Hepatocyte (in vitro differentiated cells): ENCODE data around the gene TMEFF1. TPM values are rescaled to one million over a fixed set of nuclear protein-coding genes. Genes with fewer than 3 reads are reported as not detected.

Experiments
- DNase-seq: peaks from one replicate; pipeline ENCODE4 v3.0.0-alpha.2; 2016; ENCODE audit warnings: low spot score
- H2AFZ ChIP-seq: fragments of 200-600 bp; sonication (generic); 2 replicates; pipeline ENCODE4 v1.6.0; 2016; ENCODE audit warnings: antibody characterized with exemption, mild to moderate bottlenecking
- H3K27ac ChIP-seq: fragments of 200-600 bp; sonication (generic); 2 replicates; pipeline ENCODE4 v1.5.1; 2016; ENCODE audit warnings: mild to moderate bottlenecking
- H3K27me3 ChIP-seq: fragments of 200-600 bp; sonication (generic); 2 replicates; pipeline ENCODE4 v1.6.1; 2016
- H3K36me3 ChIP-seq: fragments of 200-600 bp; sonication (generic); replicated peaks from 2 replicates; pipeline ENCODE4 v1.5.1; 2016; ENCODE audit warnings: low read depth; ENCODE audit not compliant: insufficient read depth
- H3K4me1 ChIP-seq: fragments of 200-600 bp; sonication (generic); 2 replicates; pipeline ENCODE4 v1.5.1; 2016; ENCODE audit warnings: mild to moderate bottlenecking, moderate library complexity; ENCODE audit not compliant: insufficient read depth
- H3K4me2 ChIP-seq: fragments of 200-600 bp; sonication (generic); 2 replicates; pipeline ENCODE4 v1.6.0; 2016
- H3K4me3 ChIP-seq: fragments of 200-600 bp; sonication (generic); 2 replicates; pipeline ENCODE4 v1.5.1; 2016; ENCODE audit warnings: mild to moderate bottlenecking
- H3K79me2 ChIP-seq: fragments of 200-600 bp; sonication (generic); 2 replicates; pipeline ENCODE4 v1.6.0; 2017; ENCODE audit warnings: mild to moderate bottlenecking
- H3K9me2 ChIP-seq: fragments of 200-600 bp; sonication (generic); replicated peaks from 2 replicates; pipeline ENCODE4 v1.6.0; 2017; ENCODE audit warnings: mild to moderate bottlenecking; ENCODE audit not compliant: insufficient read depth
- H3K9me3 ChIP-seq: fragments of 200-600 bp; sonication (generic); 2 replicates; pipeline ENCODE4 v1.5.1; 2016; ENCODE audit warnings: low read depth, mild to moderate bottlenecking
- H4K20me1 ChIP-seq: fragments of 200-600 bp; sonication (generic); 2 replicates; pipeline ENCODE4 v1.6.0; 2016; ENCODE audit warnings: mild to moderate bottlenecking; ENCODE audit not compliant: insufficient read depth, poor library complexity, severe bottlenecking
- CTCF ChIP-seq: fragments of 200-600 bp; sonication (generic); IDR thresholded peaks from 2 replicates; pipeline ENCODE4 v1.5.1; 2016; ENCODE audit warnings: antibody characterized with exemption, mild to moderate bottlenecking; ENCODE audit not compliant: poor library complexity
- EZH2 ChIP-seq: fragments of 200-600 bp; sonication (generic); IDR thresholded peaks from 2 replicates; pipeline ENCODE4 v1.6.1; 2016; ENCODE audit warnings: antibody characterized with exemption, mild to moderate bottlenecking, borderline replicate concordance
- EZH2phosphoT487 ChIP-seq: fragments of 200-600 bp; sonication (generic); IDR thresholded peaks from one replicate; pipeline ENCODE4 v1.6.1; 2018; ENCODE audit warnings: antibody characterized with exemption, mild to moderate bottlenecking, low read depth, moderate library complexity; ENCODE audit not compliant: unreplicated experiment, severe bottlenecking
- WGBS: methylation state at CpG from one replicate; pipeline ENCODE4 v1.1.6; 2016; ENCODE audit warnings: low lambda C conversion rate; ENCODE audit errors: missing lambda C conversion rate; 5-methylcytosine and 5-hydroxymethylcytosine counted together
- polyA plus RNA-seq: library from polyadenylated mRNA; unstranded; fragments of >200 nt; fragmentation: Nextera tagmentation; extraction: Ambion mirVana; gene quantifications from 2 replicates; pipeline ENCODE4 v1.2.1, GENCODE V29; 2016
- total RNA-seq: library from RNA; depleted of rRNA; stranded (reverse); fragments of >200 nt; gene quantifications from 2 replicates; pipeline ENCODE4 v1.2.3, GENCODE V29; 2014

TMEFF1 gene
- total and polyA plus RNA-seq, 2 experiments from 2014 or later, result 5.9 to 8.7 TPM

- H3K79me2 ChIP-seq, result peaks cover 34% of the 10 kb centered on the region
- H3K27me3 ChIP-seq, result no peaks in the 10 kb centered on the region
- H3K4me1 ChIP-seq, result peaks cover 9% of the 10 kb centered on the region
- no peak for TF ChIP-seq EZH2phosphoT487
- no peak for TF ChIP-seq EZH2
- no peak for TF ChIP-seq CTCF
- peaks cover 5% of the 10 kb centered on the region for H4K20me1 ChIP-seq
- H3K4me3 ChIP-seq, result no peak overlapping the region
- DNase-seq, result no peak
- WGBS, result 74% methylated on average over 4 of the region's 4 CpGs
- no peaks in the 10 kb centered on the region for H3K9me2 ChIP-seq
- H3K36me3 ChIP-seq, result no peaks in the 10 kb centered on the region
- no peak overlapping the region for H3K4me2 ChIP-seq
- no peaks in the 10 kb centered on the region for H3K9me3 ChIP-seq
- H3K27ac ChIP-seq, result peak overlapping the region; percentile 15
- H2AFZ ChIP-seq, result no peak overlapping the region
These were observed 28.9 kb upstream of the TMEFF1 start for GRCh38 chr9:100443781-100444768.

GRCh38 chr9:100445161-100445902, 27.6 kb upstream of the TMEFF1 start:
- Histone ChIP-seq H4K20me1 (peaks cover 5% of the 10 kb centered on the region), H3K27me3 (no peaks in the 10 kb centered on the region), H2AFZ (no peak overlapping the region), H3K9me2 (no peaks in the 10 kb centered on the region), H3K4me3 (no peak overlapping the region), H3K36me3 (no peaks in the 10 kb centered on the region), H3K4me1 (peaks cover 9% of the 10 kb centered on the region), H3K9me3 (no peaks in the 10 kb centered on the region), H3K79me2 (peaks cover 30% of the 10 kb centered on the region), H3K4me2 (no peak overlapping the region), H3K27ac (no peak overlapping the region)
- TF ChIP-seq CTCF (no peak), EZH2phosphoT487 (no peak), EZH2 (no peak)
- WGBS, result 77% methylated on average over 1 of the region's 1 CpG
- DNase-seq, result no peak

GRCh38 chr9:100445903-100446549, 26.9 kb upstream of the TMEFF1 start:
- Histone ChIP-seq H3K9me2 (no peaks in the 10 kb centered on the region), H2AFZ (no peak overlapping the region), H3K4me2 (no peak overlapping the region), H3K36me3 (no peaks in the 10 kb centered on the region), H3K4me3 (no peak overlapping the region), H4K20me1 (peaks cover 5% of the 10 kb centered on the region), H3K79me2 (peaks cover 27% of the 10 kb centered on the region), H3K4me1 (peaks cover 9% of the 10 kb centered on the region), H3K27ac (no peak overlapping the region), H3K9me3 (no peaks in the 10 kb centered on the region), H3K27me3 (no peaks in the 10 kb centered on the region)
- no peak for TF ChIP-seq EZH2phosphoT487
- no peak for TF ChIP-seq CTCF
- TF ChIP-seq EZH2, result no peak
- WGBS, result 89% methylated on average over 5 of the region's 5 CpGs
- no peak for DNase-seq
